GM19035 (cell line): ENCODE measurements around the gene PRKRIP1.
A peak's percentile ranks its signal among the peaks of the same experiment; 100 is the strongest.
"Not testable (repeated sequence)": the region's sequence is repeated elsewhere in the genome, so short reads cannot be mapped to it uniquely, and the experiment has no call there.

ENCODE experiments used
- ATAC-seq: cut with Tn5 transposase; IDR thresholded peaks from one replicate; pipeline ENCODE4 v1.9.1; 2021; ENCODE audit not compliant: unreplicated experiment

Gene PRKRIP1

DNA sequence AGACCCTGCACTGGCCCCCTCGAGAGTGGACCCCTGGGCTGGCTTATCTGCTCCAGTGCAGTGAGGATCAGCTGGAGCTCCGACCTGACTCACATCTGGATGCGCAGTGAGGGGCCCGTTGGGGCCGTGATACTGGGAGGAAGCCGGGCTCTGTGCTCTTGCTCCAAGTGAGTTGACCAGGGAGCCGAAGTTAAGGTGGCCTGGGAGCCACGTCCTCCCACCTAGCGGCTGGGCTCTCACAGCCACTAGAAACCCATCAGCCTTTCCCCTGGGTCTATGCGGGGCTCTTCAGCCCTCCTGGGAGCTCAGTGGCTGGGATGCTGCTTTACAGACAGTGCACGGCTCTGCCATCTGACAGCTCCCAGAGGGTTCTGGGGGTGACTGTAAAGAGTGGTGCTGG, 59.4 kb downstream of the PRKRIP1 start:
- no peak for ATAC-seq

DNA sequence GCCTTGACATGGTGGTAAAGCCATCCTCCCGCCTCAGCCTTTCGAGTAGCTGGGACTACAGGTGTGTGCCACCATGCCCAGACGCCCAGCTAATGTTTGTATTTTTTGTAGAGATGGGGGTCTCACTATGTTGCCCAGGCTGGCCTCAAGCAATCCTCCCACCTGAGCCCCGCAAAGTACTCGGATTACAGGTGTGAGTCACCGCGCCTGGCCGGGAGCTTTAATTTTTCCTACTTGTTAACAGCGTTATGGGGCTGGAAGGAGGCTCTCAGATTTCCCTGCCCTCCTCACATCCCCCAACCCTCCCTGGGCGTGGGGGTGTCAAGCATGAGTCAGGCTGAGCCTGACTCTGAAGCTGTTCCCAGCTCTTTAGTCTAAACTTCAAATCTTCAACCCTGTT, 60.2 kb downstream of the PRKRIP1 start:
- no peak for ATAC-seq

DNA sequence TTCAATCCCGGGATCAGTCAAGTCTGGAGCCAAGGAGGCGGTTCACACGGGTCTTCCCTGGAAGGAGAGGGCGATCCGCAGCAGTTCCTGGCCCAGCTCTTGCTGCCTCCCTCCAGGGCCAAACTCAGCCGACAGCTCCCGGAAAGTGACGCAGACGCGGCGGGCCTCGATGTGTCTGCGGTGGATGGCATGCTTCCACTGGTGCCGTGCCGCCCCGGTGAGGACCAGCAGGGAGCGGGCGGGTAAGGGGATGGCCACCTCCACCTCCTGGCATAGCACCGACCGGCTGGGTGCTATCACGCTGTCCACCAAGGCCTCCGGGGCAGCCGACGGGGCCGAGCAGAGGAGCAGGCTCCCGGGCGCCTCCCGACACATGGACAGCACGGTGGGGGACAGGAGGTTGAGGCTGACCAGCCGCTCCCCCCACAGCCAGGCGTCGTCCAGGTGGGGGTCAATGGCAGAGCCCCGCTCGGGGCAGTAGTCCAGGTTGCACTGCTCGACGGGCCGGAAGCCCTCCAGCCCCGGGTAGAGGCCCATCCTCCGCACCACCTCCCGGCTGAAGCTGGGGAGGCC, 61.3 kb downstream of the PRKRIP1 start:
- no peak for ATAC-seq

DNA sequence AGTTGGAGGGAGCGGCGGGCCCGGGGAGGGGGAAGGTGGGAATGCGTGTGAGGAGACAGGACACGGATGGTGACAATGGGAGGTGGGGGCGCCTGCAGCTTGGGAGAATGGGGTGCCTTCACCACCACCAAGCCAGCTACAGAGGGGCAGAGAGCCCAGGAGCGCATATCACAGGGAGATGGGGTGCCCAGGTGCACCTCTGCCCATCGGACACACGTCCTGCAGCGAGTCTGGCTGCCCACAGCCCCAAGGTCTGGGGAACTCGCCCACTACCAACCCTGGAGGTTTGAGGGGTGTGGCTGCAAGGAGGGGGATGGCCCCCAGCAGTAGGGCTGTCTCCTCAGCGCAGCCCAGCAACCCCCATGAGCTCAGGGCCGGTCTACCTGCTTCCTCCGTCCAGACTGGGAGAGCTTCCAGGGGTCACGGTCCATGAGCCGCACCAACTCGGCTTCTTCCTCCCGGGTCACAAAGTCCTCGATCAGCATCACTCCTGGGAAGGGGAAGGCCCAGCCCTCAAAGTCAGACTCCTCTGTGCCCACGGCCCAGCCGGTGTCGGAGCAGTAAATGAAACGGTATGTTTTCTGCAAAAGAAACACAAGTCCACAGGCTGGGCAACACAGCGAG, 63.2 kb downstream of the PRKRIP1 start:
- ATAC-seq: no peak

DNA sequence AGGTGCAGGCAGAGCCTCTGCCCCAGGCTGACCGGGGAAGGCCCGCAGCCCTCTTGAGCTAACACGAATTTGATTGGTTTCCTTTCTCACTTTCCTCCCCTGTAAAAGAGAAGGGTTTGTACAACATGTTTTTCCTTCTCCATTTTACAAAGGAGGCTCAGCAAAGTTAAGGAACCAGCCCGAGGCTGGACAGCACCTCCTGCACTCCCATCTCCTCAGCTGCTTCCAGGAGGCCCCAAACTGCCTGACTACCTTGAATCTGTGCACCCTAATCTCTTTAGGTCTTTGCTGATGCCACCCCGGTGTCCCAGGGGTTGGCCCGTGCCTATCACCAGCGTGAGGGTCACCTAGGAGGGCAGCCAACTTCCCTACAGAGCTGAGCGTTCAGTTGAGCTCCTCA, 64.3 kb downstream of the PRKRIP1 start:
- no peak for ATAC-seq

DNA sequence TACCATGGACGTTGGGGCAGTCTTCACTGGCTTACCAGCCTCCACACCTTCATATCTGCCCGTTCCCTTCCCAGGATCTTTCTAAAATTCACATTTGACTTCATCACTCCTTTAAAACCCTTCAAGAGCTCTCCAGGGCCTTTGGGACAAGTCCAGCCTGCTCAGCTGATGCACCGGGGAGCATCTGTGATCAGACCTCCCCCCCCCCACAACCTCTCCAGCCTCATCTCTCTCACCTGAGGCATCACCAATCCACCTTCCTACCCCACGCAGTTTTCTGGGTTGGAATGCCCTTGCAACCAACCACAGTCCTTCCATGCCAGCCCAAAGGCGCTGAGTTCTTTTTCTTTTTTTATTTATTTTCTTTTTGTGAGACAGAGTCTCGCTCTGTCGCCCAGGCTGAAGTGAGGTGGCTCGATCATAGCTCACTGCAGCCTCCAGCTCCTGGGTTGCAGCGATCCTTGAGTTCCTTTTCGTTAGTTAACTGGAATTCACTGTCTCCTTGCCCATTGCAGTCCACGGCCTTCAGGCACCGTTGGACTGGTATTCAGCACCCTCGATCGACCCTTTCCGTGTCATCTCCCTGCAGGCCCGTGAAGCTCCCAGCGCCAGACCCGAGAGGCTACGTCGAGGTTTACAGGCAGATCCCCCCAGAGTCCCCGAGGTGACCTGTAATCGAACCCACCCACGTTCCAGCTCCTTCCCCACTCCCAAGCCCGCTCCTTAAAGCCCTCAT, 67.8 kb downstream of the PRKRIP1 start:
- ATAC-seq: peak; percentile 4

DNA sequence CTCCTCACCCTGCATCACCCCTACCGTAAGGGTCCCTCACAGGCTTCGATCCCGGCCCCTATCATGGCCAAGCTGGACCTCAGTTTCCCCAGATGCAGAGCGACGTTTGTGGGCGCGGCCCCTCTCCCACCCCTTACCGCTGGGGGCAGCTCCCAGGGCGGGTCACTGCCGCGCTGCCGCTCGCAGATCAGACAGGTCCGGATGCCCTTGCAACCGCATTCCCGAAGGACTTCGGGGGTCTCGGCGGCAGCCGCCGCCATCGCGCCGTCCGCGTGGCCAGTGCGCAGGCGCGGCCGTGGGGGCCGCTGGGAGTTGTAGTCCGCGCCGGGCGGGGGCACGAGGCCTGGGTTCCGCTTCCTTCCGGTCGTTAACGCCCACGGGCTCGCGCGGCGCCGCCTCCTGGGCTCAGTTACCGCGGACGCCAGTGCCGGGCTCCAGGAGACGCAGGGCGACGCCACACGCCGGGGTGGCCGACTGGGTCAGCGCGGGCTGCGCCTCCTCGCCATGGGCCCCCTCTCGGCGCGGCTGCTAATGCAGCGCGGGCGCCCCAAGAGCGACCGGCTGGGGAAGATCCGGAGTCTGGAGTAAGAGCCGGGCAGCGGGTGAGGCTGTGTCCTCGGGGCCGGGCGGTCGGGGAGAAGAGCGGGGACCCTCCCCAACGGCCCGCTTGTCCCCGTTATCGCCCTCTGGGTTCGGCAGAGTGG, 68.6 kb downstream of the PRKRIP1 start, which contains the start of the genes ALKBH4 and LRWD1:
TSS of gene ALKBH4 (minus strand) at position 287 of the 704 bp plus-strand sequence. CDS start at position 260, 27 bp downstream.
TSS of gene LRWD1 (plus strand) at position 408 of the 704 bp plus-strand sequence. CDS start at position 505, 97 bp downstream.
- peak; percentile 91 for ATAC-seq

DNA sequence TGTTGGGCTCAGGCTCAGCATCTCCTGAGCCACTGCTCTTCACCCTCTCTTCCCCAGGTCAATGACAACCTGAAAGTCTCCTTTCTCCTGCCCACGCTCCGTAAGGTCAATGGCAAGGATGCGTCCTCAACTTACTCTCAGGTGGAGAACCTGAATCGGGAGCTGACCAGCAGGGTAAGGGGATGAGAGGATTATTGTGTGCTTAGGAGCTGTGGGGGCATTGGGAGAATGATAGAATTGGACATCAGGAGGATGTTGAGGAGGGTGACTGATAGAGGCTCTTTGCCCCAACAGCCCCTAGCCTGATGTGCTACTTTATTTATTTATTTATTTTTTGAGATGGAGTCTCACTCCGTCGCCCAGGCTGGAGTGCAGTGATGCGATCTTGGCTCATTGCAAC, 69.9 kb downstream of the PRKRIP1 start:
- ATAC-seq: no peak

DNA sequence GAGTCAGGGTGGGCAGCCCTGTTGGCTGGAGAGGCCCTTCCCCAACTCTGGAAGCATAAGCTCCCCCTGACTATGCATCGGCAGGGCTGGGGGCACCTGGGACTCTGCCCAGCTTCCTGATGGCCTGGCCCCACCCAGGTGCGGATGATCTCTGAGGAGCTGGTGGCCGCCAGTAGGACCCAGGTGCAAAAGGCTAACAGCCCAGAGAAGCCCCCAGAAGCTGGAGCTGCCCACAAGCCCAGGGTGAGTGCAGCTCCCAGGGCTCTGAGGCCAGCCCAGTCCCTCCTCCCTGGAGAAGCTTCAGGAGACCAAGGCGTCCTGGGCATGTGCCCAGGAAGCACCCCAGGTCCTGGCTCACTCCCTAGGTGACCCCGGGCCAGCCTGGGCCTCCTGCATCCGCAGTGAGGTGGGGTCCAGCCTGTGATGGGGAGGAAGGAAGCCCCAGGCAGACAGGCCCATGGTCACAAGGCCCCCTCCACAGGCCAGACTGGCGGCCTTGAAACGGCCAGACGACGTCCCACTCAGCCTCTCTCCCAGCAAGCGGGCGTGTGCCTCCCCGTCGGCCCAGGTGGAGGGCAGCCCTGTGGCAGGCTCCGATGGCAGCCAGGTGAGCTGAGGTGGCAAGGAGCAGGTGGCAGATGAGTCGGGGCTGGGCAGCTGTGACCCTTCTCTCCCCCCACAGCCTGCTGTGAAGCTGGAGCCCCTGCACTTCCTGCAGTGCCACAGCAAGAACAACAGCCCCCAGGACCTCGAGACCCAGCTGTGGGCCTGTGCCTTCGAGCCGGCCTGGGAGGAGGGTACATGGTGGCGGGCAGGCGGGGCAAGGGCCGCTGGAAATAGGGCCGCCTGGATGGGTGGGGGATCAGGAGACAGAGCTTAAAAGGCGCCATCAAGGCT, 71.7 kb downstream of the PRKRIP1 start:
- no peak for ATAC-seq

DNA sequence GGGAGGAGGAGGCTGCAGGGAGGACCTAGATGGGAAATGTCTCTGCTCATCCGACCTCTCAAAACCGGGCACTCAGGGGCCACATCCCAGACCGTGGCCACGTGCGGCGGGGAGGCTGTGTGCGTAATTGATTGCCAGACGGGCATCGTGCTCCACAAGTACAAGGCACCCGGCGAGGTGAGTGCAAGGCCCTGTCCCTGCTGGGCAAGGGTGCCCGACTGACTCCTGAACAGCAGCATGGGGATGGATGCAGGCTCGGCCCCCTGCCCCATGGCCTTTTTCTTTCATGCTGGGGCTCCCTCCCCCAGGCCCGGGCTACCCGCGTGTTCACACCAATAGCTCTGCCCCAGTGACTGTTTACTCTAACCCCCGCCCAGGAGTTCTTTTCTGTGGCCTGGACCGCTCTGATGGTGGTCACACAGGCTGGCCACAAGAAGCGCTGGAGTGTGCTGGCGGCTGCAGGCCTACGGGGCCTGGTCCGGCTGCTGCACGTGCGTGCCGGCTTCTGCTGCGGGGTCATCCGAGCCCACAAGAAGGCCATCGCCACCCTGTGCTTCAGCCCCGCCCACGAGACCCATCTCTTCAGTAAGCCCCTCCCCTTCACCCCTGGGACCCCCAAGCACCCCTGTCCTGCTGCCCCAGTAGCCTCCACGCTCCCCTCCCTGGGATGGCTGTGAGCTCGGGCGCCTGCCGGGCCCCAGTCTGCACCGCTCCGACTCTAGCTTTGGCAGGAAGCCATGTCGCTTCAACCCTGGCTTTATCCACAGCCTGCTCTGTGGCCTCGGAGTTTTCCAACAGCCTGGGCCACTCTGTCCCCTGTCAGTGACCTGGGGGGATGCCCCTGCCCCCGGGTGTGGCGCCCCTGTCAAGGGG, 72.6 kb downstream of the PRKRIP1 start:
- no peak for ATAC-seq

DNA sequence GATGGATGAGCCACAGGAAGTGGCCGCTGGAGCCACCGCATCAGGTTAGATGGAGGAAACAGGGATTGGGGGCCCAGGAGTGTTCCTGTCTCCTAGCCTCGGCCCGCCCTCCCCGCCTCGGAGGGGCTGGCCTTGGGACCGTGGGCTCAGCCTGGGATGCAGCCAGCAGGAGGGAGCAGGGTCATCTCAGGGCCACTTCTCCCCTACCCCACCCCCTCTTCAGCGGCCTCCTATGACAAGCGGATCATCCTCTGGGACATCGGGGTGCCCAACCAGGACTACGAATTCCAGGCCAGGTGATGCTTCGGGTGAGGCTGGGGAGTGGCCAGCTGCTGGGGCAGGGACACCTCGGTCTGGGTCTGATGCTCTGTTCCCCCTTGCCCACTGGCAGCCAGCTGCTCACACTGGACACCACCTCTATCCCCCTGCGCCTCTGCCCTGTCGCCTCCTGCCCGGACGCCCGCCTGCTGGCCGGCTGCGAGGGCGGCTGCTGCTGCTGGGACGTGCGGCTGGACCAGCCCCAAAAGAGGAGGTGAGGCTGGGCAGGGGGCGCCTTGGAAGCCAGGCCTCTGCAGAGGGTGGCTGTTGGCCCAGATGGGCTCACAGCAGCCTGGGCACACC, 73.3 kb downstream of the PRKRIP1 start:
- ATAC-seq: no peak

DNA sequence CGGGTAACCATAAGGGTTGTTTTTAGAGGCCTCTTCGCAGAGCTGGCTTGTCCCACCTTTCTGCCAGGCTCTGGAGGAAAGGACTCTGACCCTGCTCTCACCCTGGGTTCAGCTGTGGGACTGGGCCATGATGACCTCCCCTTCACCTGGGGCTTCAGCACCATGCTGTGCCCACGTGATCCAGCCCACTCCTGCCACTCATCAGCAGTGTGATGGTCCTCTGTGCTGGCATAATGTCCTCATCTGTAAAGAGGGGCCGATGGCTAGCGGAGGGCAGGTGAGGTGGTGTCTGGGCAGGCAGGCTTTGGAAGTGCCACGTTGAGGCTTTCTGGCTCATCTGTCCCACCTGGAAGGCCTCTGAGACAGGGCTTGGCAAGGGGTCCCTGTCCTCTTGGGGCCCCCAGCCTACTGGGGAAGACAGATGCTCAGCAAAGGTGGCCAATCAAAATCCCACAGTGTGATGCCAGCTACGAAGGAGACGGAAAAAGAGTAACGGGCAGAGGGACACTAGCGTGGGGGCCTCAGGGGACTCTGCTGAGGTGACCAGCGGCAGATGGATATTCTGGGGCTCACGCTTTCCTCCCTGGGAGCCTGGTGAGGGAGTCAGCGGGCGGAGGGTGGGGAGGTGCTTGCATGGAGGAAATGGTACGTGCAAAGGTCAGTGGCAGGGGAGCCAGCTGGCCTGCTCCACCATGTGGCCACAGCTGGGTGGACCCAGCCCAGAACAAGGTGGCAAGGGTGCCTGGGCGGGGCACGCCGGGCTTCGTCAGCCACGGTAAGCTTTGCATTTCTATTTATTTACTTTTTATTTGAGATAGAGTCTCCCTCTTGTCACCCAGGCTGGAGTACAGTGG, 74.0 kb downstream of the PRKRIP1 start:
- no peak for ATAC-seq

DNA sequence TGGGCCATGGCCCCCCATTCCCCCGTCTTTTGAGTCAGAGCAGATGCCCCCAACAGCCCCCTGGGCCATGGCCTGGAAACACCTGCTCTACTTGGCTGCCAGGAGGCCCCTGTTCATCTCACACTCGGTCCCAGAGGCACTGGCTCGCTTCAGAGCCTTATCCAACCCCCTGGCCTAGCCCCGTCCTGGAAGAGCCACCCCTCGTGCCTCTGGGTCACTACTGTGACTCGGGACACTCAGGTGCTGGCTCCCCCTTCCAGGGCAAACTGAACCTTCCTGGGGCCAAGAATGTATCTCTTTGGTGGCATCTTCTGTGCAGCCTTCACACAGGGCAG, 75.6 kb downstream of the PRKRIP1 start:
- ATAC-seq: no peak

DNA sequence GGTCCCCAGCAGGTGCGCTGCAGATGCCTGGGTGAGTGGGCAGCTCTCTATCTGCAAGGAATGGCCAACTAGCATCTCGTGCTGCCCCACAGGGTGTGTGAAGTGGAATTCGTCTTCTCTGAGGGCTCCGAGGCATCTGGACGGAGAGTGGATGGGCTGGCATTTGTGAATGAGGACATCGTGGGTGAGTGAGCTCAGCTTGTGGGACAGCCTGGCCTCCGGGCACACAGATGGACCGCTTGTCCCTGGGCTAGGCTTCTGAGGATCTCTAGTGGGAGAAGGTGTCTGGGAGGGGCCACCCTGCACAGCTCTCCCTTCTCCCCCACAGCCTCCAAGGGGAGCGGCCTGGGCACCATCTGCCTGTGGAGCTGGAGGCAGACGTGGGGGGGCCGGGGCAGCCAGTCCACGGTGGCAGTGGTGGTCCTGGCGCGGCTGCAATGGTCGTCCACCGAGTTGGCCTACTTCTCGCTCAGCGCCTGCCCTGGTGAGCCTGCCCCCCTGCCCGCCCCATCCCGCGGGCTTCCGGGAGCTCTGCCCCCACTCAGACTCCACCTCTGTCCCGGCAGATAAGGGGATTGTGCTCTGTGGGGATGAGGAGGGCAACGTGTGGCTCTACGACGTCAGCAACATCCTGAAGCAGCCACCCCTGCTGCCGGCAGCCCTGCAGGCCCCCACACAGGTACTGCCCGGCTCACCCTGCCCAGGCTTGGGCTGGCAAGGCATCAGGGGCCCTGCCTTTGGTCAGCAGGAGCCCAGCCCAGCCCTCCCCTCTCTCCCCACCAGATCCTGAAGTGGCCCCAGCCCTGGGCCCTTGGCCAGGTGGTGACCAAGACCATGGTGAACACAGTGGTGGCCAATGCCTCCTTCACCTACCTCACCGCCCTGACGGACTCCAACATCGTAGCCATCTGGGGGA, 76.2 kb downstream of the PRKRIP1 start:
- no peak for ATAC-seq

DNA sequence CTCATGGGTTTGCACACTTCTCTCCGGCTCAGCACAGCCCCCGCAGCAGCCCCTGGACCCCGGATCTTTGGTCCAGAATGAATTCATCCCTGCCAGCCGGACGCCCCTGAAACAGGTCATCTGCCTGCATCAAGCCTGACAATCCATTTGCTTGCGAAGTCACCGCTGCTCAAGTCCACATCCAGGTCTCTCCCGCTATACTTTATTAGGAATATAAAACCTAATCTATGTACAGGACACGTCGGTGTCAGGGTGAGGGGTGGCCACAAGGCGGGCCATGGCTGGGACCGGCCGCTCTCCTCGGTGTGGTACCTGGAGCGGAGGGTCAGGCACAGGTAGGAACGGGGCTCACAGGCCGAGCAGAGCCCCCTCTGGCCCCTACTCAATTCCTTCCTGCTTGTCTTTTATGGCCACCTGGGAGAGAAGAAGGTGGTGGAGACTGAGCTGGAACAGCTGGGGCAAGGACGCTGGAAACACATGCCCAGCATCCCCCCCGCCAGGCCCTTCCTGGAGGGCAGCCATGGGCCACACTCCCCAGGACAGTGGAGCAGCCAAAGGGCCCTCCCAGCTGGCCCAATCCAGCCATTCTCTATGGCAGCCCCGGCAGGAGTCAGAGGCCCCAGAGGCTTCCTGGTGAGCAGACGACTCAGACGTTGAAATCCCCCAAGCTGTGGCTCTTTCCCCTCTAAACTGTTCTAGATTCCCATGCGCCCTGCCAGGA, 77.3 kb downstream of the PRKRIP1 start:
- no peak for ATAC-seq

DNA sequence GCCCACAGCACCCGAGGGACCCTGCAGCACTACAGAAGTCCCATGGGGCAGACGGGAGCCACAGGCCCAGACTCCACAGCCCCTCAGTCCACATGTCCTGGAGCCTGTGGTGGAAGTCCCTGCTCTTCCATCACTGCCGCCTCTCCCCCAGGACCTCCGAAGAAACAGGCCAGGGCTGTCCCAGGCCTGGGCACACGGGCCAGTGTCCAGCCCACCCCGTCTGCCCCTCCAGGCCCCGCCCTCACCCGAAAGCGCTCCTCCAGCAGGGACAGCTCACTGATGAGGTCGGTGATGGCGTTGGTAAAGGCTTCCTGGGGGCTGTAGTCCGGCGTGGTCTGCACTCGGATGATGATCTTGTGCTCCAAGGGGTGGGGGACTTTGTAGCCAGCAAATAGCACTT, 78.0 kb downstream of the PRKRIP1 start:
- ATAC-seq: not testable (repeated sequence)
